Testis (tissue), 3 donors: ENCODE measurements around the gene MYB. TPM values are rescaled to one million over a fixed set of nuclear protein-coding genes. Genes with fewer than 3 reads are reported as not detected.
"Not testable (repeated sequence)": the region's sequence is repeated elsewhere in the genome, so short reads cannot be mapped to it uniquely, and the experiment has no call there.

ENCODE experiments used
- DNase-seq: peaks from one replicate; pipeline ENCODE4 v3.0.0-alpha.2; 2019
- H3K27ac ChIP-seq, 2 donors: fragments of 200-600 bp; sonication (generic); one replicate each; pipeline ENCODE4 v1.5.1; 2019
- H3K27me3 ChIP-seq: fragments of 200-600 bp; sonication (generic); one replicate; pipeline ENCODE4 v1.5.1; 2019
- H3K36me3 ChIP-seq: fragments of 200-600 bp; sonication (generic); one replicate; pipeline ENCODE4 v1.5.1; 2017; ENCODE audit warnings: low read depth; ENCODE audit errors: missing control alignments
- H3K4me1 ChIP-seq: fragments of 200-600 bp; sonication (generic); one replicate; pipeline ENCODE4 v1.5.1; 2019
- H3K4me3 ChIP-seq, 2 donors: fragments of 200-600 bp; sonication (generic); one replicate each; pipeline ENCODE4 v1.5.1; 2017 to 2019
- H3K9me3 ChIP-seq: fragments of 200-600 bp; sonication (generic); one replicate; pipeline ENCODE4 v1.5.1; 2017
- CTCF ChIP-seq, 3 experiments: fragments of 450-650 bp in 2 of 3; fragments of 200-600 bp in 1 of 3; sonication (generic) in 1 of 3; IDR thresholded peaks; one replicate each; pipeline ENCODE4 v1.5.1; 2016 to 2019; ENCODE audit warnings: antibody characterized with exemption in 3 of 3, mild to moderate bottlenecking in 2 of 3, moderate library complexity in 1 of 3
- POLR2A ChIP-seq: fragments of 450-650 bp; IDR thresholded peaks from one replicate; pipeline ENCODE4 v1.6.1; 2017; ENCODE audit warnings: antibody characterized with exemption, mild to moderate bottlenecking, moderate library complexity
- WGBS, 2 donors: methylation state at CpG; one replicate each; pipeline ENCODE4 v1.1.5; 2018; 5-methylcytosine and 5-hydroxymethylcytosine counted together
- intact Hi-C: fragments of 100-400 bp; cut with DNase I; formaldehyde crosslinking; loops from one replicate; pipeline ENCODE4 v1.15.1; 2023; ENCODE audit warnings: low total_unique reads
- polyA plus RNA-seq: library from polyadenylated mRNA; stranded (reverse); fragments of 350-450 nt; fragmentation: Illumina TruSeq; extraction: RNeasy Lipid Tissue Mini Kit (QIAGEN cat#74804); gene quantifications from one replicate; pipeline ENCODE4 v1.2.3, GENCODE V29; 2014; ENCODE audit warnings: low read depth, low replicate concordance; ENCODE audit not compliant: insufficient read depth
- total RNA-seq, 2 donors: library from RNA; depleted of rRNA; stranded (reverse); fragments of >200 nt; gene quantifications; one replicate each; pipeline ENCODE4 v1.2.3, GENCODE V29; 2016

MYB gene
- total and polyA plus RNA-seq, 3 donors from 2014 or later, result 1.5 to 3.7 (median 1.8) TPM

GRCh38 chr6:135244805-135245204 is 63.7 kb downstream of the MYB start:
- intact Hi-C loops, result no loop called here
- DNase-seq, result no peak
- no peak overlapping the region for H3K27ac ChIP-seq
- H3K4me3 ChIP-seq, result no peak overlapping the region
- H3K9me3 ChIP-seq, result no peaks in the 10 kb centered on the region
- no peaks in the 10 kb centered on the region for H3K27me3 ChIP-seq
- WGBS, 2 donors, result 90 to 96% methylated on average over 6 of the region's 6 CpGs
- H3K36me3 ChIP-seq, result no peaks in the 10 kb centered on the region
- no peak for TF ChIP-seq CTCF (IDR thresholded peaks at IDR 0.05)
- no peak for TF ChIP-seq POLR2A
- no peaks in the 10 kb centered on the region for H3K4me1 ChIP-seq

GRCh38 chr6:135246412-135247012 is 65.4 kb downstream of the MYB start:
- intact Hi-C loops, DNase-seq, H3K27me3 ChIP-seq, H3K4me1 ChIP-seq, H3K9me3 ChIP-seq, H3K4me3 ChIP-seq, H3K27ac ChIP-seq, H3K36me3 ChIP-seq: not testable (repeated sequence)
- WGBS, 2 donors, result 84 to 90% methylated on average over 8 of the region's 8 CpGs

DNA sequence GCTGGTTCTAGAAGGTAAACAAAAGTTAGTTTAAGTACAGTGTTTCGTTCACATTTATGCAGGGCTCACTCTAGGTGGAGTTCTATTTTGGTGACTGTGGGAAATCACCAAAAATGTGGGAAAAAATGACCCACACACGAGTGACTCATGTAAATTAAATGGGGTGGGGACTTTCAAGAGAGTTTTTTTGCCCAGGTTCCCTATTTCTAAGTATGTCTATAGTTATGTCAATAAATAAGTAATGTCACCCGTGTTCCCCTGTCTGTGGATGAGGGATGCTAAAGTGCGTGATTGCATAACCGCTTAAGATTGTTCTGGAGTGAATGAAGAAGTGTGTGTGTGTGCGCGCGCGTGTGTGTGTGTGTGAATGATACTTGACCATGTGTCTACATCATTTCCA is 69.1 kb downstream of the MYB start:
- no peaks in the 10 kb centered on the region for H3K9me3 ChIP-seq
- H3K27me3 ChIP-seq, result no peaks in the 10 kb centered on the region
- WGBS, 2 donors, result 88 to 93% methylated on average over 9 of the region's 9 CpGs
- intact Hi-C loops, result no loop called here
- H3K36me3 ChIP-seq, result no peaks in the 10 kb centered on the region
- TF ChIP-seq POLR2A, result no peak
- no peak for TF ChIP-seq CTCF (IDR thresholded peaks at IDR 0.05)
- DNase-seq, result no peak
- H3K27ac ChIP-seq, result no peak overlapping the region
- H3K4me3 ChIP-seq, result no peak overlapping the region
- H3K4me1 ChIP-seq, result no peaks in the 10 kb centered on the region

- 85 to 92% methylated on average over 8 to 9 of the region's 9 CpGs for WGBS, 2 donors
- no peak for TF ChIP-seq CTCF (IDR thresholded peaks at IDR 0.05)
- TF ChIP-seq POLR2A, result no peak
Observed at GRCh38 chr6:135250751-135251497, 69.8 kb downstream of the MYB start.

GRCh38 chr6:135251498-135252441 is 70.7 kb downstream of the MYB start:
- no peaks in the 10 kb centered on the region for H3K4me1 ChIP-seq
- no peak for DNase-seq
- WGBS, 2 donors, result 78 to 80% methylated on average over 13 of the region's 13 CpGs
- no peak overlapping the region for H3K27ac ChIP-seq
- intact Hi-C loops, result no loop called here
- no peak for TF ChIP-seq CTCF (IDR thresholded peaks at IDR 0.05)
- no peak for TF ChIP-seq POLR2A
- no peaks in the 10 kb centered on the region for H3K36me3 ChIP-seq
- H3K4me3 ChIP-seq, result no peak overlapping the region
- no peaks in the 10 kb centered on the region for H3K9me3 ChIP-seq
- no peaks in the 10 kb centered on the region for H3K27me3 ChIP-seq

More at GRCh38 chr6:135250751-135251497, 69.8 kb downstream of the MYB start:
- DNase-seq, result no peak
- no peaks in the 10 kb centered on the region for H3K4me1 ChIP-seq
- no peaks in the 10 kb centered on the region for H3K9me3 ChIP-seq
- no peaks in the 10 kb centered on the region for H3K36me3 ChIP-seq
- H3K4me3 ChIP-seq, result no peak overlapping the region
- H3K27me3 ChIP-seq, result no peaks in the 10 kb centered on the region
- intact Hi-C loops, result no loop called here
- no peak overlapping the region for H3K27ac ChIP-seq
